ENCODE measurements around the gene CAPS.
"Not testable (repeated sequence)": the region's sequence is repeated elsewhere in the genome, so short reads cannot be mapped to it uniquely, and the experiment has no call there.

Gene CAPS

DNA sequence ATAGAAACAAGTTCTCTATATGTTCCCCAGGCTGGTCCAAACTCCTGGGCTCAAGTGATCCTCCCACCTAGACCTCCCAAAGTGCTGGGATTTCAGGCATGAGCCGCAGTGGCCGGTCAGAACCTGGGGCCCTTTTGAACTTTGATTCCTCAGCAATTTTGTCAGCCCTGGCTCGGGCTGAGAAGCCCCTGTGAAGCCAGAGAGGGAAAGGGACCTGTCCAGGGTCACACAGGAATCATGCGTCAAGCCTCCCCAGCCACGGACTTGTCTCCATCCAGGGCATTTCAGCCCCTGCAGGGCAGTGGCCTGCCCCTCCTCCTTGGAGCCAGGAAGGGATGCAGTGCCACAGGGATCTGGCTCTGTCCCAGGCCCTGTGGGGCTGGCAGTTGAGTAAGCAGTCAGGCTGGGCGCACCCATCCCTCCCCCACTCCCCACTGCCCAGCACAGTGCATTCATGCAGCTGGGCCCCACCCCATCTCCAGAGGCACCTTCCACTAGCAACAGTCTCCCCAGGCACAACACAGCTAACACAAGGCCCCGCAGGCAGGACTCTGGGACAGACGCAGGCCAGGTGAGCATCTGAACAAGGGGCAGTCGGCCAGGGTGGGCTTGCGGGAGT lies at the start of gene CAPS:
CAPS (plus strand) TSS at position 516 of the 619 bp plus-strand sequence. CDS start 153 bp downstream, outside the sequence.
- peak; percentile 89 for DNase-seq (ENCODE audit: low spot score)

DNA sequence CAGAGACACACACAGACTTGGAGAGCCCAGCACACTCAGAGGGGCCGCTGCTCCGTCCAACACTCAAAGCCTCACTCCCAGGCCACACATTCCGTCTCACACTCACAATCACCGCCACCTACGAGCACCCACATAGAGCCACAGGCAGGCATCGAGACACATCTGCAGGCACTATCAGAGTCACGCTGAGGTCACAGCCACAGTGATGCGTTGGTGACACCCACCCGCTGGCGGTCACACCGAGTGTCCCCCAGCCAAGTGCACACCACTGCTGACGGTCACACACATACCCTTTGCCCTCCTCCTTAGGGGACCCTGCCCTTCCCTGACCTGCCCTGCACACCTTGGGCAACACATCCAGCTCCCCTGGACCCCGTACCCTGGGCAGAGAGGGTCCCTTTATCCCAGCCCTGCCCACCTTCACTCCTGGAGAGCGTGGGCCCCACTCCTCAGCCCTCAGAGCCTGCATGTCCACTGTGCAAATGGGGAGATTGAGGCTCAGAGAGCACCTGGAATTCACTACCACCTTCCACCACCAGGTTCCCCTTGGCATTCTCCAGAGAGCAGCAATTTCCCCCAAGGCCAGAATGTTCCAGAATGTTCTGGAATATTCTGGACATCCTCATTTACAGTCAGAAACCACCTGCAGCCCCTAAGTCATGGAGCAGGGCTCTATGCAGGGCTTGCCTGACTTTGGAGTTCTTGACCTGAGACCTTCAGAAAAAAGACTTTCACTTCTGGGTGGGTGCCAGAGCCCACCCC lies 49.1 kb upstream of the CAPS start:
- no peak for DNase-seq (ENCODE audit: low spot score)

DNA sequence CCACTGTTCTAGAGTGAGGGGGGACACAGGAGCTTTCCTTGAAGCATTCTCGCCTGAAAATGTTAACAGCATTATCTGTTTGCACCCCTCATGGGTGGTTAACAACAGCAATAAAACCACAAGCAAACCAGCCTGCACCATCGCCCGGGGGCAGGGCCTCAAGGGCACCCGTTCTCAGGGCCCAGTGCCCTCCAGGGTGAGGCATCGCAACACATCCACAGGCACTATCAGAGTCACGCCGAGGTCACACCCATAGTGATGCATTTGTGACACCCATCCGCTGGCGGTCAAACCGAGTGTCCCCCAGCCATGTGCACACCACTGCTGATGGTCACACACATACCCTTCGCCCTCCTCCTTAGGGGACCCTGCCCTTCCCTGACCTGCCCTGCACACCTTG lies 48.3 kb upstream of the CAPS start:
- no peak for DNase-seq (ENCODE audit: low spot score)

DNA sequence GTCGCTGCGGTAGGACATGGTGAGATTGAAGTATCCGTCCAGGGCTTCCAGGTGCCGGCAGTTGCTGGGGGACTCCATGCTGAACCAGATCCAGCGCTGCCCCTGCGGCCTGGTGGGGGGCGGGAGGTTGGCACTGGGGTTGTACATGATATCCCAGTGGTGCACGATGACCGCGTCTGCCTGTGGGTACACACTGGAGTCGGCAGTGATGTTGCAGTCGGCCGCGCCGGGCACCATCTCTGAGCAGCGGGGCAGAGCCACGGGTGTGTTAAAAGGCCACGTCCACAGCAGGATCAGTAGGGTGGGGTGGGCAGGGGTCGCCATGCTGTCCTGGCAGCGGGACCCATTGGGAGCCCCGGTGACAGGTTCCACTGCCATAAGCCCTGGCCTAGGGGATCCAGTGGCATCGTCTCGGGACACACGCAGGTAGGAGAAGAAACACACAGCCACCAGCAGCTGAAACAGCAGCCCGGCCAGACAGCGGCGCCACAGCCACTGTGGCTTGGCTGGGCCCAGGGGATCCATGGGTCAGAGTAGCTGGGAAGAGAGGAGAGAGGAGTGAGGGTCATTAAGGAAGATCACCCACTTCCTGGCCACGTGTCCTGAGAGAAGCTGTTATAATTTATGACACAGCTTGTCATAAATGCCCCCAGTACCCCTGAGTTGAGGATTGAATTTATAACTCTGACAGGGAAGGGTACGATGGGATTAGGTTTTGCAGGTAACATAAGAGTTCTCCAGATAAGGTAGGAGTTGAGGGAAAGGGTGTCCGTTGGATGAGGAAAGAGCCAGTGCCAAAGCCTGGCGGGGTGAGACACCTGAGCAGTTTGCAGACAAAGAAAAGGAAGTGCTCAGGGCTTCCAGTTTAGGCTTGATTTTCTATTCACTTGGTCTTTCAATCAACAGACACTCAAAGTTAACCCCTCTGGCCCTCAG lies 46.6 kb upstream of the CAPS start:
- no peak for DNase-seq (ENCODE audit: low spot score)

DNA sequence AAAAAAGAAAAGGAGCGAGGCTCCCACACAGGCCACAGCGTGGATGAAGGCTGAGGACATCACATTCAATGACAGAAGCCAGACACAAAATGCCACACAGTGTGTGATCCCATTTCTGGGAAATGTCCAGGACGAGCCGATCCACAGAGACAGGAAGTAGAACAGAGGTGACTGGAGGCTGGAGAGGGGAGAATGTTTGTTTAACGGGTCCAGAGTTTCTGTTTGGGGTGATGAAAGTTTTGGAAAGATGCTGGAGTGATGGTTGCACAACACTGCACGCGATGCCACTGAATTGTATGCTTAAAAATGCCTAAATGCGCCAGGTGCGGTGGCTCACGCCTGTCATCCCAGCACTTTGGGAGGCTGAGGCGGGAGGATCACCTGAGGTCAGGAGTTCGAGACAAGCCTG lies 43.1 kb upstream of the CAPS start:
- no peak for DNase-seq (ENCODE audit: low spot score)

DNA sequence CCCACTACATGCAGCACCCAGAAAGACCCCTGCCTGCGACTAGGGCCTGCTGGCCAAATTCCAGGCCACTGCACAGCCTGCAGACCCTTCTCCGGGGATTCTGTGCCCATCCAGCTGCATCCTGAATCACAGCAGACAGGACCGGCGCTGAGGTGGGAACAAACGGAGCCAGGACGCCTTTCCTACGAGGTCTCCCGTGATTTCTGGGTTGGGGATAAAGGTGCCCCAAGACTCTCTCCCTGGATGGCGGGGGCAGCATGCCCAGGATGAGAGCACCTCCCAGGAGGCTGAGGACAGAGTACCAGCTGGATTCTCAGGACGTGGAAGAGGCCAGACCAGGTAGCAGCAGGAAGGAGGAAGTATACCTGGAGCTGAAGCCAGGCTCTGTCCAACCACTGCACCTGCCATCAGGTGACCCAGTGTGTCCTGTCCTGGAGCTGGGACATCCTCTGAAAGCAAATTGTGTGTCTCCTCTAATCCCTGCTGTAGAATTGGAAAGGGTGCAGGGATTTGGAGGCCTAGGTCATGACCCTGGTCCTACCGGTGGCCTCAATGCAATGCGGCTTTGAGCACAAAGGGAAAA lies 40.3 kb upstream of the CAPS start:
- DNase-seq (ENCODE audit: low spot score), result no peak

DNA sequence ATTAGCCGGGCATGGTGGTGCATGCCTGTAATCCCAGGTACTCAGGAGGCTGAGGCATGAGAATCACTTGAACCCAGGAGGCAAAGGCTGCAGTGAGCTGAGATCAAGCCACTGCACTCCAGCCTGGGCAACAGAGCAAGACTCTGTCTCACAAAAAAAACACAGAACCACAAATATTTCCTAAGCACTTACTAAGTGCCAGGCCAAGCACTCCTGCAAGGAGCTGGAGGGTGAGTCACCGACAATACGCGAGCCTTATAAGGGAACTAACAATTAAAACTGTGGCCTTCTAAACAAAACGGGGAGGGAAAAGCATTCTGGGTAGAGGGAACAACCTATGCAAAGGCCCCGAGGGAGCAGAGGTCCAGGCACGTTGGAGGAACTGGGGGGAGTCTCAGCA lies 39.6 kb upstream of the CAPS start:
- peak; percentile 48 for DNase-seq (ENCODE audit: low spot score)

DNA sequence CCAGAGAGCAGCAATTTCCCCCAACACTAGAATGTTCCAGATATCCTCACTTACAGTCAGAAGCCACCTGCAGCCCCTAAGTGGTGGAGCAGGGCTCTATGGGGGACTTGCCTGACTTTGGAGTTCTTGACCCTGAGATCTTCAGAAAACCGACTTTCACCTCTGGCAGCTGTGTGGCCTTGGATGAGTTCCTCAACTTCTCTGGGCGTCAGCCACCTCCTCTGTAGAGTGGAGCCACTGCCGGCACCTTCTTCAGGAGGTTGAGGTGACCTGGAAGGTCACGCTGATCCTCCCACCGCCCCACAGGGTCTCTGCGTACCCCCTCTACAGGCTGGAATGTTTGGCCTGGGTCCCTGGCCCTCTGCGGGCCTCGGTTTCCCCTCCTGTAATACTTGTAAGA lies 36.6 kb upstream of the CAPS start:
- DNase-seq (ENCODE audit: low spot score), result no peak

DNA sequence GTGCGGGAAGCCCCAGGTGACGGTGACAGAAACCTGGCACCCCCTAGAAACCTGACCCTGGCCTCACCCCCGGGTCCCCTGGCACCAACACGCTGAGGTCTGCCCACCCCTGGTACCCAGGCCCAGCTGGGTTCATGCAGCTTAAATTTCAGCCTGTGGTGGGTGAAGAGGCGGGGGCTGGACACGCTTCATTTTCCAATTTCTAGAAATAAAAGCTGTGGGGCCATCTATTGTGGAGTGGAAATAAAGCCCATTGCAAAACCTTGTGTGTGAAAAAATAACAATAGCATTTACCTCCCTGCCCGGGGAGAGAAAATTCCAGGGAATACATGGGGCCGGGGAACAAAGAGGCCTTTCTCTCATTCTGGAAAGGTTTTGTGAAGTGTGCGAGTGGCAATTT lies 36.2 kb upstream of the CAPS start:
- no peak for DNase-seq (ENCODE audit: low spot score)

DNA sequence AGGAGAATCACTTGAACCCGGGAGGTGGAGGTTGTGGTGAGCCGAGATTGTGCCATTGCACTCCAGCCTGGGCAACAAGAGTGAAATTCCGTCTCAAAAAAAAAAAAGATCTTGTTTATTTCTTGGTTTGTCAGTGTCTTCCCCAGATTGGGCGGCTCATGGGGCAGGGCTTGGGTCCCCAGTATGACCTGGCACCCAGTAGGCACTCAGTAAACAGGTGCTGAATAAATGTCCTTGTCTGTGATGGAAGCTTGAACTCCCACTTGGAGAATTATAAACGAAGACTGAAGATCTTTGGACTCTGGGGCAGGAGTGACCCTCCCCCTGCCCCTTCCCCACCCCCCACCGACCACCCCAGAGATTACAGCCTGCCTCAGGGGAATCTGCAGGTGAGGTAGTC lies 33.9 kb upstream of the CAPS start:
- DNase-seq (ENCODE audit: low spot score), result no peak

DNA sequence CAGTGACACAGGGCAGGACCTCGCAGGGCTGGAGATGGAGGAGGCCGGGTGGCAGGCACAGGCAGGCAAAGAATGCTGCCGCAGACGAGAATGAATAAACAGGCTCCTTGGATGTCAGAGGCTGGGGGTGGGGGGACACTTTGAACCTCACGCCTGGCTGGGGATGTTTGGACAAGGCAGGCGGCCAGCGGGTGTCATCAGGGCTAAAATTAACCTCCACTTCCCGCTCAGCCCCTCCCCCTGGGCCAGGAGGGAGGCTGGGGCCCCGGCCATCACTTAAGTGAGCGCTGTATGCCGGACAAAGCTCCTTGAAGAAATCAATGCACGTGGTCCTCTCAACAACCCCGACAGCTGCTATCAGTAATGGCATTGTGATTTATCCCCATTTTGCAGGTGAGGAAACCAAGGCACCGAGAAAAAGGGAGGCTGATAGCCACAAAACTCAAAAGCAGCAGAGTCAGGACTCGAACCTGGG lies 33.4 kb upstream of the CAPS start:
- peak; percentile 85 for DNase-seq (ENCODE audit: low spot score)

DNA sequence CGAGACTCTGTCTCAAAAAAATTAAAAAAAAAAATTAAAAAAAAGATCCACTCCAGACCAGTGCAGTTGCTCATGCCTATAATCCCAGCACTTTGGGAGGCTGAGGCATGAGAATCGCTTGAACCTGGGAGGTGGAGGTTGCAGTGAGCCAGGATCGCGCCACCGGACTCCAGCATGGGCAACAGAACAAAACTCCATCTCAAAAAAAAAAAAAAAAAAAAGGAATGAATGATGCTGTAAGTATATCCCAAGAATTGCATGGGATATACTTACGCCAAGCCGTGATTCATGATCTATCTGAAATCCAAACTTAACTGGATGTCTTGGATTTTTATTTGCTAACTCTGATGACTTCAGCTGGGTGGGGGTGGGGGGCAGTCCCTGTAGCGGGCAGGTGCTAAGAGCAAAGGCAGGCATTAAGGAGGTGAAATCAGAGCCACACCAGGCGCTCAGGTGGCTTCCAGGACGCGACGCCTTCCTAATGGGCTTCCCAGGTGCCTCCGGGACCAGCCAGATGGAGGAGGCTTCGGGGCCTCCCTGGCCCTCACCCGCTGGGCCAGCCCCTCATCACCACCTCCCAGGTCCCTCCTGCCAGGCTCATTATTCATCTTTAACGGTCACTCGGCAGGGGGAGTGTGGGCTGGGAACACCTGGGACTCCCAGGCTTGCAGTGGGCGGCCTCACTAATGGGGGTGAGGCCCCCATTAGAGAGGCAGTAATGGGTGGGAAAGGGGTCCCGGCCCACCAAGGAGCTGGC lies 32.3 kb upstream of the CAPS start:
- DNase-seq (ENCODE audit: low spot score), result no peak

DNA sequence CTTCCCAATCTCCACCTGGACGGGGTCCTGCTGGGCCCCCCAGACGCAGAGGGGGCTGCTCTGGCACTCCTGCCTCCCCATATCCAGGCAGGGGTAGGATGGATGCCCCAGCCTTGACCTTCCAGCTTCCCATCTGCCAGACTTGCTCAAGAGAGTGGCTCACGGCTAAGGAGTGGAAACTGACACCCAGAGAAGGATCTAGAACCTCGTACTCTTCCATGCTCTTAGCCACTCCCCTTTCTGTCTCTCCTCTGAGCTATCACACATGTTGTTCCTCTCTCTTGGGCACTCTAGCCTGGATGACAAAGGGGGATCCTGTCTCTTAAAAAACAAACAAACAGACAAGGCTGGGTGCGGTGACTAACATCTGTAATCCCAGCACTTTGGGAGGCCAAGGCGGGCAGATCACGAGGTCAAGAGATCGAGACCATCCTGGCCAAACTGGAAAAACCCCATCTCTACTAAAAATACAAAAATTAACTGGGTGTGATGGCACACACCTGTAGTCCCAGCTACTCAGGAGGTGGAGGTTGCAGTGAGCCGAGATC lies 31.6 kb upstream of the CAPS start:
- DNase-seq (ENCODE audit: low spot score), result no peak

DNA sequence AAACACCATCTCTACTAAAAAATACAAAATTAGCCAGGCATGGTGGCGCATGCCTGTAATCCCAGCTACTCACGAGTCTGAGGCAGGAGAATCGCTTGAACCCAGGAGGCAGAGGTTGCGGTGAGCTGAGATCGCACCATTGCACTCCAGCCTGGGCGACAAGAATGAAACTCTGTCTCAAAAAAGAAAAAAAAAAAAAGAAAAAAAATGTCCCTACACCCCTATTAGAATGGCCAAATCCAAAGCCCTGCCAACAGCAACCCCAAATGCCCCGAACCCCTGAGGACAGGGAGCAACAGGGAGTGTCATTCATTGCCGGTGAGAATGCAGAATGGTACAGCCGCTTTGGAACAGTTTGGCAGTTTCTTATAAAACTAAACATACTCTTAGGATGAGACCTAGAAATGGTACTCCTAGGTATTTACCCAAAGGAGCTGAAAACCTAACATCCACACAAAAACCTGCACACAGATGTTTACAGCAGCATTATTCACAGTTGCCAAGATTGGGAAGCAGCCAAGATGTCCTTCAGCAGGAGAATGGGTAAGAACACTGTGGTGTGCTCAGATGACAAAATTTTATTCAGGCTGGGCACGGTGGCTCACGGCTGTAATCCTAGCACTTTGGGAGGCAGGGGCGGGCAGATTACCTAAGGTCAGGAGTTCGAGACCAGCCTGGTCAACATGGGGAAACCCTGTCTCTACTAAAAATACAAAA lies 30.7 kb upstream of the CAPS start:
- DNase-seq (ENCODE audit: low spot score), result not testable (repeated sequence)

DNA sequence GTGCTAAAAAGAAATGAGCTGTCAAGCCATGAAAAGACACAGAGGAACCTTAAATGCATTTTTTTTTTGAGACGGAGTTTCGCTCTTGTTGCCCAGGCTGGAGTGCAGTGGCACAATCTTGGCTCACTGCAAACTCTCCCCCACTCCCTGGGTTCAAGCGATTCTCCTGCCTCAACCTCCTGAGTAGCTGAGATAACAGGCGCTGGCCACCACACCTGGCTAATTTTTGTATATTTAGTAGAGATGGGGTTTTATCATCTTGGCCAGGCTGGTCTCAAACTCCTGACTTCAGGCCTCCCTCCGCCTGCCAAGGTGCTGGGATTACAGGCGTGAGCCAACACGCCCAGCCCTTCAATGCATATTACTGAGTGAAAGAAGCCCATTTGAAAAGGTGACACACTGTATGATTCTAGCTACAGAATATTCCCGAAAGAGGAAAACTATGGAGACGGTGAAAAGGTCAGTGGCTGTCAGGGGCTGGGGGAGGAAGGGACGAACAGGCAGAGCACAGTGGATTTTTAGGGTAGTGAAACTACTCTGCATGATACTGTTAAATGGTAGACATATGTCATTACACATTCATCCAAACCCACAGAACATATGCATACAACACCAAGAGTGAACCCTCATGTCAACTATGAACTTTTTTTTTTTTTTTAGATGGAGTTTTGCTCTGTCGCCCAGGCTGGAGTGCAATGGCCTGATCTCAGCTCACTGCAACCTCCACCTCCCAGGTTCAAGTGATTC lies 29.8 kb upstream of the CAPS start:
- not testable (repeated sequence) for DNase-seq (ENCODE audit: low spot score)

DNA sequence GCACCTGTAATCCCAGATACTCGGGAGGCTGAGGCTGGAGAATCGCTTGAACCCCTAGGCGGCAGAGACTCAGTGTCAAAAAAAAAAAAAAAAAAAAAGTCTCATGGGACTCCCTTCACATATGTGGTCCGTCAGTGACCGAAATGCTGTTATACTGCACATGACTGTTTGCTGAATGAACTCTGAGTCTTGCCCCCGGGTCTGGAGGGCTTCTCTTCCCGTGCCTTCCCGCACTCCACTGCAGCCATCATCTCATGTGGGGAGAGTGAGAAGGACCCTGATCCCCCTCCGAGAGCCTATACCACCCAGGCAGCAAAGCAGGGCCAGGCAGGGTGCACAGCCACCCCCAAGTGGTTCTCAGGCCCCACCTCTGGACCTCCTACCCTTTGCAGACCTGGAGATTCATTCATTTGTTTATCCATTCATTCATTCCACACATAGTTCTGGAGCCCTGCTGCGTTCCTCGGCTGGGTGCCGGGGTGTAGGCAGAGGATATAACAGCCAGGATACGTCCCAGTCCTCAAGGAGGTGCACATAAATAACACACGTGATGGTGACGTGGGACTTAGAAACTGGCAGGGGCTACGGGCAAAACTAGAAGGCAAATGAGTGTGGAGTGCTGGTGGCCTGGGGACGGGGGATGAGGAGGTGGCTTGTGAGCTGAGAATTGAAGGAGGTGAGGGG lies 24.6 kb upstream of the CAPS start:
- DNase-seq (ENCODE audit: low spot score), result no peak

DNA sequence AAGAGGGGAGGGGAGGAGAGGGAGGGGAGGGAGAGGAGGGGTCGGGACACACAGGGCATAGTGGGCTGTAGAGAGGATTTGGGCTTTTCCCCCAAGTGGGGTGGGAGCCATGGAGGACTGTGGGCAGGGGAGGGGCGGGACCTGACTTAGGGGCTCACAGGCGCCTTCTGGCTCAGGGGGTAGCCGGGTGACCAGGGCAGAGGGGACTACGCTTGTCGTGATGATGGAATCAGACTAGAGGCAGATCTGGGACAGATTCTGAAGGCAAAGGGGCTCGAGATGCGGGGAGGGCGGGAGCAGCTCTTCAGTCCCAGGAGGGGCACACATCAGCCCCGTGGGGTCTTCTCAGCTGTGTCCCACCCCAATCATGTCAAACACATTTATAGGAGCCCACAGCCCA lies 24.0 kb upstream of the CAPS start:
- DNase-seq (ENCODE audit: low spot score), result no peak

DNA sequence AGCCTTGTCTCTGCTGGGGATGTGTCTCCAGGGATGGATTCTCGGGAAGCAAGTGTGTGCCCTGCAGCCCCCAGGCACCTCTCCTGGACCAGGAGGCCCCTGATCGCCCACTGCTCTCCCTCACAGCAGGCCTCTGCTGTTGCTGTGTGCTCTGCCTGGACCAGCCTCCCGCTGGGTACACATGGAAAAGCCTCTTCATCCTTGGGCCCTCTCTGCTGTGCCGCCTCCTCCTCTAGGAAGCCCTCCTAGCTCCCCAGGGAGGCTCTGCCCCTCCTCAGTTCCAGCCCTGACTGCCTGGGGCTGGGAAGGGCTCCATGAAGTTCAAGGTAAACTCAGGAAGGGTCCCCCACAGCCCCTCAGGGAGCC lies 22.5 kb upstream of the CAPS start:
- no peak for DNase-seq (ENCODE audit: low spot score)
